HG03571 (cell line): ENCODE results near the gene TEC.
"Not testable (repeated sequence)": the region's sequence is repeated elsewhere in the genome, so short reads cannot be mapped to it uniquely, and the experiment has no call there.

Experiments
- ATAC-seq: cut with Tn5 transposase; IDR thresholded peaks from one replicate; pipeline ENCODE4 v1.9.1; 2021; ENCODE audit not compliant: unreplicated experiment

TEC gene

GRCh38 chr4:48243887-48244286, 25.8 kb downstream of the TEC start:
- no peak for ATAC-seq

DNA sequence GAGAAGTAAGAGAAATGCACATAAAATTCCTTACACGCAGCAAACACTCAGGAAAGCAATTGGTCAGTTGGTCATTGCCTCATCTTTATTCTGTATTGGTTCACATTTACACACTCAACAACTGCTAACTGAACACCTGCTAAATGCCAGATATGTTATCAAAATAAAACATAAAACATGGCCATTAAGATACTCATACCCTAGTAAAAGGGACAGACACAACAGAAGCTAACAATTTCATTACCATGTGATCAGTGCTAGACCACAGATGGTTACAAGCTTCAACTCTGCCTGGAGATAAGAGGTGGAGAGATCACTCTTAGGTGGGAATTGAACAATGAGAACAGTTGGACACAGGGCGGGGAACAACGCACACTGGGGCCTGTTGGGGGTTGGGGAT, 26.2 kb downstream of the TEC start:
- no peak for ATAC-seq

DNA sequence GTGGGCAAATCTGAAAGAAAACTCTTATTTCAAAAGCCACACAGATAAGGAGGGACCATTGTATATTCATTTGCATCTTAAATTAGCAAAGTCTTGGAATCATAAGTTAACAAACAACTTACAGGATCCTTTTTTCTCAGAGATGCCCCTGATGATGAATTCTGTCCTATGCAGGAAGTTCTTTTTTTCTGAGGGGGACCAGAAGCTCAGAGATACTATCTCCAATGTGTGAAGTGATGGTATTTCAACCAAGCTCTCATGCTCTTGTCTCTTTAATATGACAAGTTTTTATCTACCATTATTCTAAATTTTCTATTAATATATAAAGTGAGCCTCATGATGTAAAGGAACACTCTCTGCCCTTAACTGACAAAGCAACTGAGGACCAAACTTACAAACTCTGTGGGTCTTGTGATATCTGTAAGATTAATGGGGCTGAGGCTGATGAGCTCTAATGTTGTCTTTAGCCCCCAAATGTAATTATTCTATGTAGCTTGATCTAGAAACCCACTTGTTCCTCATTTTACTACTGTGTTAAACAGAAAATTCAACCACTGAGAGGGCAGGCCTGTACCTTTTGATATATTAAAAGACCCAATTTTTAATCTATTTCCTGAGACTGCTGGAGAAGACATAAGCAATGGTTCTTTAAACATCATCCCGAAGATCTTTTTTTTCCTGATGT, 27.0 kb downstream of the TEC start:
- no peak for ATAC-seq

GRCh38 chr4:48241731-48242130, 27.9 kb downstream of the TEC start:
- no peak for ATAC-seq

DNA sequence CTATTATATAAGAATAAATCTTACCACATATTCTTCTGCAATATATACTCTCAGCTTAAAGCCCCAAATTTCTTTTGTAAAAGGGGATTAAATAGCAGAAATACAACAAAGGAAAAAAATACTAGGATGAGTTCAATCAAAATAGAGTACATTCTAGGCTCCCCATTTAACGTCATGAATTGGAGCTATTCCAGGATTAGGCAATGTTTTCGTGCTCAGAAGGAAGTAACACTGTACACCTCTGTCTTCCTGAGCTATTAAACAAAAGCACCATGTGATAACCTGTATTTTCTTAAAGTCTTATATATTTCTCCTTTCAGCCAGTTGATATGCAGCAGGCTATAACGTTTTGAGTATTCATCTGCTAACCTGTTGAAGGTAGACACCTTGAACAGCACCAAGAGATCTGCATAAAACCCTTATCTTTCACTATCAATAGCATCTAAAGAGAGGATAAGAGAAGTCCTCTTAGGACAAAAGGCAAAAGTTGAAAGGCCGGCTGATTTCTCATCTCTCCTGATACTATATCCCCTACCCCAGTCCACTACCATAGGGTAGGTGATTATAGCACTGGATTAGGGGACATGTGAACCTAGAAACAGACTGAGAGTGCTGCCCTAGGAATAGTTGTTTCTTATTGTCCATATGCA, 31.5 kb downstream of the TEC start:
- no peak for ATAC-seq

DNA sequence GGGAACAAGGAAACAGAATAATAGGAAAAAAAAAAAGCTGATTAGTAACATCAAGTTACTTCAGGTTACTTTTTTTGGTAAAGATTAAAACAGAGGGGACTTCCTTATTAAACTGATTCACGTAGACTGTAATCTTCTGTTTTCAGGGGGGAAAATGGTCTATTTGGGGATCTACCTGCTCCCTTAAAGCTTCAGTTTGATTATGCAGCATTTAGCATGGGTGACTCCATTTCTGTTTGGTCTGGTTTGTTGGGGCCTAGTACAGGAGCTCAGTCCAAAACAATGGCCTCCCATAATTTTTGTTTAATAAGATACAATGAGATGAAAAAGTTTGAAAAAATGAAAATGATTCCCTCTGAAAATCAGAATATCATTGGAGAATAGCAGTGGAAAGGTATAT, 34.6 kb downstream of the TEC start:
- no peak for ATAC-seq

GRCh38 chr4:48234575-48234974, 35.1 kb downstream of the TEC start:
- no peak for ATAC-seq

DNA sequence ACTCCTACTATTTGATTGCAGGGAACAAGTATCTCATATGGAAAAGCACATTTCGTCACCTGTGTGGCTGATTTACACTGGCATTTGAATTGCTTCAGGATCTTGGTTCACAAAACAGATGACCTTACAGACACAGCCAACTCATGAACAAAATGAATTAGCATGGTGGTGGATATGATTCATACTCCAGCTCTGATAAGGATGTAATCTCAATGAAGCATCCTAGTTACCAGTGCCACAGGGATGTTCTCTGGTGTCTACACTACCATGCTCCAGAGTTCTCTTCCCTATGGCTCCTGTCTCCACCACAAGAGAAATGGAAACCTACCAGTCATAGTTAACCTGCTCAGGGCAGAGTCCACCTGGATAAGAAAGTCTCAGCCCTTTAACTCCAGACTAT, 40.7 kb downstream of the TEC start:
- no peak for ATAC-seq

GRCh38 chr4:48227662-48228061, 42.0 kb downstream of the TEC start:
- ATAC-seq, result no peak

DNA sequence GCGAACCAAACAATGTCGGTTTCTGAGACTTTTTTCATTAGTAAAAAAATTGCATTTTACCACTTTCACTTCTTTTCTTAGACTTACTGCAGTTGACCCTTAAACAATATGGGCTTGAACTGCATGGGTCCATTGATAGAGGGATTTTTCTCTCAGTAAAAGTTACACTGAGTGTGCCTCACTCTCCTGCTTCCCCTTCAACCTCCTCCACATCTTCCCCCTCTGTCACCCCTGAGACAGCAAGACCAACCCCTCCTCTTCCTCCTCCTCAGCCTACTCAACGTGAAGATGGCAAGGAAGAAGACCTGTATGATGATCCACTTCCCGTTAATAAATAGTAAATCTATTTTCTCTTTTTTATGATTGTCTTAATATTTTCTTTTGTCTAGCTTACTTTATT, 43.4 kb downstream of the TEC start:
- no peak for ATAC-seq

GRCh38 chr4:48225368-48226141, 44.1 kb downstream of the TEC start:
- ATAC-seq, result no peak

- no peak for ATAC-seq
Observed at GRCh38 chr4:48224606-48225005, 45.0 kb downstream of the TEC start.

DNA sequence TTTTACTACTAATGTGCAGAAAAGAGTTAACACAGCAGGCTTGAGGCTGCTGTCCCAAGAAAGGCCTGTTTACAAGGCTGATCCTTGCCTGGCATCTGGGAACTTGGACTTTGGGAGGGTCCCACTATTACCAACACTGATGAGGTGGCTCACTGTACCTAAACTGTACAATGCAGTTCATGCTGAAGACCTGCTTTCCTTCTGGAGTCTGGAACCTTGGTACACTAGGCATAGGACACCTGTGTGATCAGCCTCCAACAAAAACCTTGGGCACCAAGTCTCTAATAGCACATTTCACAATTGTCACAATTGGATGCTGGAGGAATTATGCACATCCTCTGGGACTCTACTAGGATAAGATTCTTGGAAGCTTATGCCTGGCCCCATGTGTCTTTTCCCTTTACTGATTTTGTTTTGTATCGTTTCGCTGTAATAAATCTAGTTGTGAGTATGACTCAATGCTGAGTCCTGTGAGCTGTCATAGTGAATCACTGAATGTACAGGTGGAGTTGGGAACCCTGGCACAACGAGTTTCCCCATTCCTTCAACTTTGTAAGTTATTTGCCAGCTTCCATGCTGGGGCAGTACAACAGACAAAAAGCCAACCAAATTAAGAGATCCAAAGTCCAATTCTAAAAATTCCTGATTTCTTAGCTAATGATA, 45.9 kb downstream of the TEC start:
- no peak for ATAC-seq

GRCh38 chr4:48222491-48222890, 47.1 kb downstream of the TEC start:
- ATAC-seq, result no peak

GRCh38 chr4:48219430-48219829, 50.2 kb downstream of the TEC start:
- not testable (repeated sequence) for ATAC-seq

DNA sequence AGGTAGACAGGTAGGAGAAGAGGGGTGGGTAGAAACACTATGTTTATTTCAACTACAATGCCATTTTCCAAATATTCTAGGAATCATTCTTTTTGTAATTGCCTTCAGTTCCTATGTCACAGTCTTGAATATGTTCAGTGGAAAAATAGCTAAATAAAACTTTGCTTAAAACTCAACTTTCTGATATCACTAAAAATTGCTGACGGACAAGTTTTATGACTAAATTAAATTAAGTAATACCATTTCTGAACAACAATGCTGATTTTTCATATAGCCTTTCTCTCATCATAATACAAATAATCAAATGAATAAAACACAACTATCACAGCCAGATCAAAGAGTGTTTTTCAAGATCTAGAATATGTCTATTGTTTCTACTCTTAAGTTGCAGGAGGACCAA, 53.1 kb downstream of the TEC start:
- no peak for ATAC-seq

DNA sequence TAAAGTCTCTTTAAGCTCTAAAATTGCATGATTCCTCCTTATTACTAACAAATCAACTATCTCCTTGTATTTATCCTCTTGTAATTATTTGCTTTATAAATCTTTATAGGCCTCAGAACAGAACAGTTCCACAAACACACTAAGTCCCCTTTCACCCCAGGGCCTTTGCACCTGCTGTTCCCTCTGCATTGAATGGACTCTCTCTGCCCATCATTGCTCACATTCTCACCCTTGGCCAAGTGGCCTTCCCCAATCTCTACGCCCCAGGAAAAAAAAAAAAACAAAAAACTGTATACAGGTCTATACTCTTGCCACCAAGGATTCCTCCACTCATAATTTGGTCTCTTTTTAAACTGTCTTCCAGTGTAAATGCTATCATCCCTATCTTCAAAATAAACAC, 53.7 kb downstream of the TEC start:
- ATAC-seq, result no peak

- peak; percentile 85 for ATAC-seq
Observed at GRCh38 chr4:48212165-48212564, 57.5 kb downstream of the TEC start.

DNA sequence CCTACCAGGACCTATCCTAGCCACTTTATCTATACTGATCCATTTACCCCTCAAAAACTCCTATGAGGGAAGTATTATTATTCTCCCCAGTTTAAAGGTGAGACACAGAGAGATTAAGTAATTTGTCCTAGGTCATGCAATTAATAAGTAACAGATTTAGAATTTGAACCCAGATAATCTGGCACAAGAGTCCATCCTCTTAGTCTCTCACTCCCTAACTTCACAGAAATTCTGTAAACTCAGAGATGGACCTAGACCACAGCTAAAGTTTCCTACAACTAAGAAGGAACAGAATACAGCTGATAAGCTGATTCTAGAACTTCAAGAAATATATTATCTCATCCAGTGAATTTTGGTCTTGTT, 58.7 kb downstream of the TEC start:
- no peak for ATAC-seq

DNA sequence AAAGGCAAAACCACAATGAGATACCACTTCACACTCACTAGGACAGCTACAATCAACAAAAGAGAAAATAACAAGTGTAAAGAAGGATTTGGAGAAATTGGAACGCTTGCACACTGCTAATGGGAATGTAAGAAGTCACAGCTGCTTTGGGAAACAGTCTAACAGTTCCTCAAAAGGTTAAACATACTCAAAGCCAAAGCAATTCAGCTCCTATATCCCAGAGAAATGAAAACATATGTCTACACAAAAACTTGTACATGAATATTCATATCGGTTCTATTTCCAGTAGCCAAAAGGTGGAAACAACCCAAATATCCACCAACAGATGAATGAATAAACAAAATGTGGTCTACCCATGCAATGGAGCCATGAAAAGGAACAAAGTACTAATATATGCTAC, 64.0 kb downstream of the TEC start:
- ATAC-seq, result no peak

DNA sequence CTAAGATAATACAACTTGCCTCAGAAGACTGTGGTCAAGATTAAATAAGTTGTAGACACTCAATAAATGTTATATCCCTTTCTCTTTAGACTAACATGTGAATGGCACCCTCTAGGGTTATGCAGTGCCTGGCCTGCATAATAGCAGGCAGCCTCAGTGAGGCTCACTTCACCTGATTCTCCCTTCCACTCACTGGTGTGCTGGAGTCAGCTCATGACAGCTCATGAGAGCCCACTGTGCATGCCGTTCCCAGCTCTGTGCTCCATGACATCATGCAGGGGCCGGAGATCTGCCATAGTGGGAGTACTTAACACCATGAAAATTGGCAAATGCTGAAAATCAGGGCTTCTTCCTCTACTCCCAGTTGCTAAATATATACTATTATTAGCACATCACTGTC, 64.5 kb downstream of the TEC start:
- ATAC-seq, result no peak

- ATAC-seq, result peak; percentile 43
Observed at GRCh38 chr4:48203819-48204218, 65.8 kb downstream of the TEC start.
